Medulla oblongata (tissue), 1 donor: ENCODE data around the gene TPCN2.
A peak's percentile ranks its signal among the peaks of the same experiment; 100 is the strongest.
"Not testable (repeated sequence)": the region's sequence is repeated elsewhere in the genome, so short reads cannot be mapped to it uniquely, and the experiment has no call there.

Source experiments
- DNase-seq: peaks from one replicate; pipeline ENCODE4 v3.0.0-alpha.2; 2015; ENCODE audit errors: extremely low spot score

Gene TPCN2

GRCh38 chr11:69075421-69076128 is 26.8 kb downstream of the TPCN2 start:
- DNase-seq = peak; percentile 88

GRCh38 chr11:69076129-69076791 is 27.5 kb downstream of the TPCN2 start:
- no peak for DNase-seq

DNA sequence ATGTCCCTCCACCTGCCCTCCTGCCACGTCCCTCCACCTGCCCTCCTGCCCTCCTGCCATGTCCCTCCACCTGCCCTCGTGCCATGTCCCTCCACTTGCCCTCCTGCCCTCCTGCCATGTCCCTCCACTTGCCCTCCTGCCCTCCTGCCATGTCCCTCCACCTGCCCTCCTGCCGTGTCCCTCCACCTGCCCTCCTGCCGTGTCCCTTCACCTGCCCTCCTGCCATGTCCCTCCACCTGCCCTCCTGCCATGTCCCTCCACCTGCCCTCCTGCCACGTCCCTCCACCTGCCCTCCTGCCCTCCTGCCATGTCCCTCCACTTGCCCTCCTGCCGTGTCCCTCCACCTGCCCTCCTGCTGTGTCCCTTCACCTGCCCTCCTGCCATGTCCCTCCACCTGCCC is 28.2 kb downstream of the TPCN2 start:
- not testable (repeated sequence) for DNase-seq

- no peak for DNase-seq
Measured at GRCh38 chr11:69078508-69078907, 29.8 kb downstream of the TPCN2 start.

GRCh38 chr11:69078930-69079605 is 30.3 kb downstream of the TPCN2 start:
- DNase-seq = no peak

- DNase-seq = no peak
Measured at GRCh38 chr11:69079661-69080256, 31.0 kb downstream of the TPCN2 start.

GRCh38 chr11:69080257-69080995 is 31.7 kb downstream of the TPCN2 start:
- no peak for DNase-seq

GRCh38 chr11:69081180-69081579 is 32.4 kb downstream of the TPCN2 start:
- no peak for DNase-seq

DNA sequence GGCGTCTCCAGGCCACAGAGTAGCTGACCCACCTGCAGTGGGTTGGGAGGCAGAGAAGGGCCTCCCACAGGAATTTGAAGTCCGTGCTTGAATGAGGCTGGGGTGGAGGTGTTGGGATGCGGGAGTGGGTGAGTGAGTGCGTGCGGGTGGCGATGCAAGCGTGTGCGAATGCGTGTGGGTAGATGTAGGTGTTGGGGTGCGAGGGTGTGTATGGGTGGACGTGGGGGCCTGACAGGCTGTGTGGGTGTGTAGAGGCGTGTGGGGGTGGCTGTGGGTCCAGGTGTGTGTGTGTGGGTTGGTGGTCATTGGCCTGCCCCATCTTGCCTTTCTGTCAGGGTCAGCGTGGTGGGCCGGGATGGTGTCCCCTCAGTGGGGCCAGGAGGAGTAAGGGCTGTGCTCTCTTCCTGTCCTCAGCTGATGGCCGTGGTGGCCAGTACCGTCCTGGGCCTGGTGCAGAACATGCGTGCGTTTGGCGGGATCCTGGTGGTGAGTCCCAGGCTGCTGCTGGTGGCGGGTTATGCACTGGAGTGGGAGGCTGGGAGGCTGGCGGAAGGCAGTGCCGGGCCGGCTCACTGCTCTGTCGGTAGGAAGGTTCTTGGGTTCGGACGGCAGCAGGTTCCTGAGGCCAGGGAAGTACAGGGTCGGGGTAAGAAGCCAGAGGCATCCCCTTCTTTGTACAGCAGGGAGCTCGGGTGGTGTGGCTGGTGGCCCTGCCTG is 35.0 kb downstream of the TPCN2 start:
- no peak for DNase-seq

GRCh38 chr11:69084371-69084770 is 35.6 kb downstream of the TPCN2 start:
- DNase-seq = no peak

GRCh38 chr11:69085490-69086095 is 36.9 kb downstream of the TPCN2 start:
- no peak for DNase-seq

DNA sequence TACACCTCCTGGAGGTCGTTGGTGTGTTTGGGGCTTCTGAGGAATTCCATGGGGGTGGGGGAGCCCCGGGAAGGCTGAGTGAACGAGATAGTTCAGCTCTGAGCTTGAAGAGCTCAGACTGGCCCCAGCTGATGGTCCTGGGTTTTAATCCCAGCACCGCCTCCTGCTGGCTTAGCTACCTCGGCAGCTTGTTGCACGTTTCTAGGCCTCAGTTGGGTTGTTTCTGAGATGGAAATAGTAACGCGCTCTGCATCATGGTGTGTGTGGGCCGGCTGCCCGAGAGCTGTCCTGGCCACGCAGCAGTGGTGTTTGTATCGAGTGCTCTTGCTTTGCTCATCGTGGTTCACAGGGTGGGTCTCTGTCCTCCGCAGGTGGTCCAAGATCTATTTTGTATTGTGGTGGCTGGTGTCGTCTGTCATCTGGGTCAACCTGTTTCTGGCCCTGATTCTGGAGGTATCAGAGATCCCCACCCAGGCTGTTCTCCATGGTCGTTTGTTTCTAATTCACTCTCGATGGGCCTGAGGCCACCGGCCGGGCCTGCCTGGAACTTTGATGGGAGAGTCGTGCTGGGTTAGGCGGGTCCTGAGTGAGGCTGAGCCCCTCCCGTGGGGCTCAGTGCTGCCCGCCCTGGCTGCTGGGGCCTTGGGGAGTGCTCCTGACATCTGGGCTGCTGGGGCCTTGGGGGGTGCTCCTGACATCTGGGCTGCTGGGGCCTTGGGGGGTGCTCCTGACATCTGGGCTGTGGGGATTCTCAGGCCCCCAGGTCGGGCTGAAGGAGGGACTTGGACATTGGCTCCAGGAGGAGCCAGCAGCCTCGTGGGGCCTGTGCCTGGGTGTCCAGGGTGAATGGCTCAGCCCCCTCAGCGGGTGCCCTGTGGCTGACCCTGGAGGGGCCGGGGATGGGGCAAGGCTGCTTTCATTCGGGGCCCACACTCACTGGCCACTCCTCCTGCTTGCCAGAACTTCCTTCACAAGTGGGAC is 37.7 kb downstream of the TPCN2 start:
- no peak for DNase-seq

DNA sequence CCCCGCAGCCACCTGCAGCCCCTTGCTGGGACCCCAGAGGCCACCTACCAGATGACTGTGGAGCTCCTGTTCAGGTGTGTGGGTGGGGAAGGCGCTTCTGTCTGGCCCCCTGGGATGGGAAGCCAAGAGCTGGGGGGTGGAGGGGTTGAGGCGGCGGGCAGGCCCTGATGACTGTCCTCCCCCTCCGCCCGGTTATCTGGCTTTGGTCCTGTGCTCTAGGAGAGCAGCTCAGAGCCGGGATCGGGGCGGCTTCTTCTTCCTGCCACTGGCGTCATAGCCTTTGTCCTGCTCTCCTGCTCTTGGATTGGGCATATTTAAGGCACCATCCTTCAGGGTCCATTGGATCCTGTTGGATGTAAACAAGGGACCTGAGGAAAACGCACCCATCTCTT is 38.4 kb downstream of the TPCN2 start:
- no peak for DNase-seq

DNA sequence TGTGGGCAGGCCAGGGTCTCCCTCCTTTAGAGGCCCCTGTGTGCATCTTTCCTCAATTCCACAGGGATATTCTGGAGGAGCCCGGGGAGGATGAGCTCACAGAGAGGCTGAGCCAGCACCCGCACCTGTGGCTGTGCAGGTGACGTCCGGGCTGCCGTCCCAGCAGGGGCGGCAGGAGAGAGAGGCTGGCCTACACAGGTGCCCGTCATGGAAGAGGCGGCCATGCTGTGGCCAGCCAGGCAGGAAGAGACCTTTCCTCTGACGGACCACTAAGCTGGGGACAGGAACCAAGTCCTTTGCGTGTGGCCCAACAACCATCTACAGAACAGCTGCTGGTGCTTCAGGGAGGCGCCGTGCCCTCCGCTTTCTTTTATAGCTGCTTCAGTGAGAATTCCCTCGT is 39.1 kb downstream of the TPCN2 start:
- no peak for DNase-seq

GRCh38 chr11:69088676-69089146 is 40.0 kb downstream of the TPCN2 start:
- peak; percentile 84 for DNase-seq

- no peak for DNase-seq
Measured at GRCh38 chr11:69089258-69089657, 40.5 kb downstream of the TPCN2 start.

- no peak for DNase-seq
Measured at GRCh38 chr11:69091638-69092165, 43.0 kb downstream of the TPCN2 start.

DNA sequence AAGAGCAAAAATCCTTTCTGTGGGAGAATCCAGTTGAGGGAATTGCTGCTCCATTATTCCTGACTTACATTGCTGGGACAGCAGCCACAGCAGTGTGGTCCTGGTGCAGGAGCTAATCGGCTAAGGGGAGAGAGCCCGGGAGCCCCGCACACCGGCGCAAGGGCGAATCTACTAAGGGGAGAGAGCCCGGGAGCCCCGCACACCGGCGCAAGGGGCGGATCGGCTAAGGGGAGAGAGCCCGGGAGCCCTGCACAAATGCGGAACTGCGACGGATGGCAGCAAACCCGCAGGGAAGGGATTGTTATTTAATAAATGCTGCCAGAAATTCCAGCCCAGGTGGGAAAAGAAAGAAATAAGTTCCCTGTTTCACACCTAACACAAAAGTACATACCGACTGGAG is 43.5 kb downstream of the TPCN2 start:
- DNase-seq = no peak

DNA sequence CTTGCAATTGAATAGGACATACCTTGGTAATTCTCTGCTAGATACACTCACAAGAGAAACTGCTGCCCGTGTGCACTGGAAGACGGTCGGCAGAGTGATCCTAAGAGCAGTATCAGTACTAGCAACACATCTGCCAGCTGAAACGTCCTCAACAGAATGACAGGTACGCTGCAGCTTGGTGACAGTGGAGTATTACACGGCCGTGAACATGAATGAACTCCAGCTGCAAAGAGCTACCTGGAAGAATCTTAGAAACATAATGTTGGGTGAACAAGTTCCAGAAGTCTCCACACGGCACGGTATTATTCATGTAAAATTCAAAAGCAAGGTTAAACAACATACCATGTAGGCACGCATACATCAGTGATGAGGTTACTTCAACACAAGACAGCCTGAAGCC is 44.4 kb downstream of the TPCN2 start:
- no peak for DNase-seq
